Progenitor cell of endocrine pancreas (in vitro differentiated cells): Measurements from ENCODE around the gene XIRP2. TPM values are rescaled to one million over a fixed set of nuclear protein-coding genes. Genes with fewer than 3 reads are reported as not detected.

ENCODE experiments used
- DNase-seq: peaks from one replicate; pipeline ENCODE4 v3.0.0; 2021; ENCODE audit warnings: low spot score; ENCODE audit not compliant: unreplicated experiment
- H3K27ac Mint-ChIP-seq: 2 replicates; pipeline ENCODE4 v1.8.0; 2021; ENCODE audit warnings: mild to moderate bottlenecking, moderate library complexity, mixed read lengths
- H3K27me3 Mint-ChIP-seq: 2 replicates; pipeline ENCODE4 v1.8.0; 2021; ENCODE audit warnings: mixed read lengths
- H3K36me3 Mint-ChIP-seq: 2 replicates; pipeline ENCODE4 v1.8.0; 2022; ENCODE audit warnings: mixed read lengths; ENCODE audit not compliant: insufficient read depth
- H3K4me1 Mint-ChIP-seq: 2 replicates; pipeline ENCODE4 v1.8.0; 2021; ENCODE audit warnings: low read depth, mixed read lengths
- H3K4me3 Mint-ChIP-seq: 2 replicates; pipeline ENCODE4 v1.8.0; 2021; ENCODE audit warnings: low read depth, mild to moderate bottlenecking, moderate library complexity, mixed read lengths
- H3K9me3 Mint-ChIP-seq: 2 replicates; pipeline ENCODE4 v1.8.0; 2021; ENCODE audit warnings: low read depth, mixed read lengths
- CTCF ChIP-seq: fragments of 200-600 bp; sonication (generic); IDR thresholded peaks from one replicate; pipeline ENCODE4 v1.5.0; 2021; ENCODE audit warnings: antibody characterized with exemption, mild to moderate bottlenecking; ENCODE audit not compliant: unreplicated experiment
- total RNA-seq: library from RNA; stranded (reverse); gene quantifications from 2 replicates; pipeline ENCODE4 v1.2.1, GENCODE V29; 2021

XIRP2 gene
- total RNA-seq, 1 donor from 2014 or later = 0.12 TPM

GRCh38 chr2:167181134-167181533 is 292.9 kb downstream of the XIRP2 start:
- no peak for DNase-seq
- Mint-ChIP-seq H3K27ac (no peak overlapping the region), H3K36me3 (no peaks in the 10 kb centered on the region), H3K4me3 (no peak overlapping the region), H3K9me3 (peaks cover 5% of the 10 kb centered on the region), H3K27me3 (no peaks in the 10 kb centered on the region), H3K4me1 (no peaks in the 10 kb centered on the region)
- no peak for TF ChIP-seq CTCF

DNA sequence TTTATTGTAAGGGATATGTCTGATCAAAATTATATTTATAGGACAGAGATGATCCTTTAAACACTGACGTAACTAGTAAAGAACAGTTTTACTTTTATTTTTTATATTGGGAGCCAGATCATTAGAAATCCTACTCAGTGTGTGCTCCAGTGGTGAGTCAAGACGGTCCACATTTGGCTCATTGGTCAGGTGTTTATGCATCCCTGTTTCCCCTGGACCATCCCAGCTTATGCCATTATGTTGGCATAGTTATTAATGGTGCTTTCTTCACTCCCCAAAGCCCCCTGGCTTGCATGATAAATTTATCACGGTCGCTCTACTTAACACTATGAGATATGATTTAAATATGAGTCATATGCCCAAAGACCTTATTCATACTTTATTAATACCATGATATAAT is 293.4 kb downstream of the XIRP2 start:
- H3K27me3 Mint-ChIP-seq = no peaks in the 10 kb centered on the region
- no peak for DNase-seq
- peaks cover 3% of the 10 kb centered on the region for H3K9me3 Mint-ChIP-seq
- H3K36me3 Mint-ChIP-seq = no peaks in the 10 kb centered on the region
- no peak for TF ChIP-seq CTCF
- H3K4me1 Mint-ChIP-seq = peaks cover 2% of the 10 kb centered on the region
- H3K4me3 Mint-ChIP-seq = no peak overlapping the region
- no peak overlapping the region for H3K27ac Mint-ChIP-seq

DNA sequence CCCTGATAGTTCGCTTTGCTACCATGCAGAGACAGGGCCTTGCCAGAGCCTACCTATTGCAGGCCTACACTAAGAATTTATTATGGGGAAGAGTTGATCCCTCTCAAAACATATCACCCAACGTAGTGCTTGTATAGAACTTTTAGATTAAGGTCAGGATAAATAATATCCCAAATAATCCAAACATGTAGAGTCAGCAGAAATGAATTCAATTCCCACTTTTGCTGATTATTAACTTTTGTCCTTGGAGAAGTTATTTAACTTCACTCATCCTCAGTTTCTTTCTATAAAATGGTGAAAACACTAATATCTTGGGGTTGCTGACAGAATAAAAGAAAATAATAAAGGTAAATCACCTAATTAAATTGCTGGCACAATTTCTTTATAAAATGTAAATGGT is 294.1 kb downstream of the XIRP2 start:
- Mint-ChIP-seq H3K4me3 (no peak overlapping the region), H3K36me3 (no peaks in the 10 kb centered on the region), H3K9me3 (peaks cover 3% of the 10 kb centered on the region), H3K27ac (no peak overlapping the region), H3K27me3 (no peaks in the 10 kb centered on the region), H3K4me1 (peaks cover 2% of the 10 kb centered on the region)
- TF ChIP-seq CTCF = no peak
- no peak for DNase-seq

DNA sequence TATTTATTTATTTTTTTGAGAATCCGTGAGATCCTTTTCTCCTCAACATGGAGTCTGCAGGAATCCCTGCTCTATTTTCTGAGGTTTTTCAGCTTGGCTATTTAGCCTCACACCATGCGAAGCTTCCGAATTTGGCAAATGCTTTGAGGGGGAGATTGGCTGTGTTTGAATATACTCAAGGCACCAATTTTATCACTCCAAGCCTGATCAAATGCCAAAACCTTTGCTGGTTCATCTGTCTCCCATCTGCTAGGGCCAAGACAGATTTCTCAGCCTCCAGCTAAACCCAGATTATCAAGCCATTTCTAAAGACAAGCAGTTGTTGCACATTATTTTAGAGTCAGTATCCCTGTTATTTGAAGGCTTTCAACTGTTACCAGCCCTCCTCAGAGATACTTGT is 295.7 kb downstream of the XIRP2 start:
- Mint-ChIP-seq H3K27me3 (no peaks in the 10 kb centered on the region), H3K4me3 (no peak overlapping the region), H3K36me3 (no peaks in the 10 kb centered on the region), H3K4me1 (peaks cover 2% of the 10 kb centered on the region), H3K27ac (no peak overlapping the region), H3K9me3 (peaks cover 3% of the 10 kb centered on the region)
- no peak for TF ChIP-seq CTCF
- no peak for DNase-seq

DNA sequence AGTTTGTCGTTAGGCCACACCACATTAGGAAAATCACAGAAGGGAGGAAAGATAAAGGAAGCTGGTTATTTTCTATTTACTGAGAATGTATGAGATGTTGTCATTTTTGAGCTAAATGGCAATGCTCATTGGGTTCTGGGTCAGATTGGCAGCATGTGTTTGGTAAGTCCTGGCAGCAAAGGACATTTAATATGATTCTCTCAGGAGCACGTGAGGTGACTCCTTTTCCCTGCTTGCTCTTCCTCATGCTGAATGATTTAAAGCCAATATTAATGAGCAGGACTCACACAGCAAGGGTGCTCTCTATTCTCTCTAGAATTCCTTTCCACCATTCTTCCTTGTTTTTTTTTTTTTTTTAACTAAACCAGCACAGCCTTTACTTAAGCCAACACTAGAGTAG is 298.2 kb downstream of the XIRP2 start:
- Mint-ChIP-seq H3K36me3 (no peaks in the 10 kb centered on the region), H3K9me3 (no peaks in the 10 kb centered on the region), H3K27ac (no peak overlapping the region), H3K4me3 (no peak overlapping the region), H3K27me3 (no peaks in the 10 kb centered on the region), H3K4me1 (peaks cover 2% of the 10 kb centered on the region)
- no peak for TF ChIP-seq CTCF
- DNase-seq = no peak
